A172 (cell line): Measurements from ENCODE around the gene DAPK3. TPM values are rescaled to one million over a fixed set of nuclear protein-coding genes. Genes with fewer than 3 reads are reported as not detected.
"Not testable (repeated sequence)": the region's sequence is repeated elsewhere in the genome, so short reads cannot be mapped to it uniquely, and the experiment has no call there.

Experiments used
- DNase-seq: peaks from one replicate; pipeline ENCODE4 v3.0.0-alpha.2; 2015; ENCODE audit warnings: low spot score
- total RNA-seq: library from RNA; depleted of rRNA; stranded (reverse); fragments of >200 nt; shearing (Covaris generic); gene quantifications from 2 replicates; pipeline ENCODE4 v1.2.3, GENCODE V29; 2014

The DAPK3 gene
- total RNA-seq, 1 experiment from 2014 or later: 65.9 TPM

DNA sequence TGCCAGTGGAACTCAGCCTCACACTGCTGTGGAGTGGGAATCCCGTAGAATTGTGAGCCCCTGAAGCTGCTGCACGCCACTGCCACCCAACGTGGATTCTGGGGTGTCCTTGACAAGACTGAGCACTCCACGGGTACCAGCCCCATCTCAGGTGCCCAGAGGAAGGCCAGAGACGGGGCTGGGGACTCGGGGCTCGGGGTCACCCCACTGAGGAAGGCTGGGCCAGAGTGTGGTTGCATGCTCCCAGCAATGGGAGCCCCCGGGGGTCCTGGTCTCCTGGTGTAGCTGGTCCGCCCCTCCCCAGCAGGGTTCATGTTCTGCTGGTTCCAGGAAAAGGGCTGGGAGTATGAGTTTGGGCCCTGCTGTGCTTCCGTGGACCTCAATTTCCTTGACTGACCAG, 15.2 kb downstream of the DAPK3 start:
- DNase-seq: no peak

DNA sequence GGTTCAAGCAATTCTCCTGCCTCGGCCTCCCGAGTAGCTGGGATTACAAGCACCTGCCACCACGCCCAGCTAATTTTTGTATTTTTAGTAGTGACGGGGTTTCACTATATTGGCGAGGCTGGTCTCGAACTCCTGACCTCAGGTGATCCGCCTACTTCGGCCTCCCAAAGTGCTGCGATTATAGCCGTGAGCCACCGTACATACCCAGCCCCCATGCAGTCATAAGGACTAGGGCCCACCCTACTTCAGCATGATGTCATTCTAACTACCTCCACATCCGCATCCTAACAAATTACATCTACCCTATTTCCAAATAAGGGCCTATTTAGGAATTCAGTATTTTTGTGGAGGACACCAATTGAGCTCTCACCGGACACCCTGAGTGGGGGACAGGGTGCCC, 15.6 kb downstream of the DAPK3 start:
- DNase-seq: not testable (repeated sequence)

DNA sequence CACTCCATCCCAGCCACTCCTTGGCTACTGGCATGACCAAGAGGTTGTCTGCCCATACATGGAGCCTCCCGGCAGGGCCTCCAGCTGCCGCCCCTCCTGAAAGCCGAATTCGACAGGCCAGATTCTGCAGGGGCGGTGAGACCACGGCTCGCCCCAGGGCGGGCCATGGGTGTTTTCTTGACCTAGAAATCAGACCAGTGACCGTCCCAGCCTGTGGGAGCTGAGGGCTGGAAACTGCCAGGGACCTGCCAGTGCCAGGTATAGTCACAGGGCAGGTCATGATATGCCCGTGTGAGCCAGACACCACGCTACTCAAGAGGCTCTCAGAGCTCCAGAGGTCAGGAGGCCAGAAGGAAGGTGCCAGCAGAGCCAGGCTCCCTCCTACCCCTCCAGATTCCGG, 16.8 kb downstream of the DAPK3 start:
- DNase-seq: no peak

DNA sequence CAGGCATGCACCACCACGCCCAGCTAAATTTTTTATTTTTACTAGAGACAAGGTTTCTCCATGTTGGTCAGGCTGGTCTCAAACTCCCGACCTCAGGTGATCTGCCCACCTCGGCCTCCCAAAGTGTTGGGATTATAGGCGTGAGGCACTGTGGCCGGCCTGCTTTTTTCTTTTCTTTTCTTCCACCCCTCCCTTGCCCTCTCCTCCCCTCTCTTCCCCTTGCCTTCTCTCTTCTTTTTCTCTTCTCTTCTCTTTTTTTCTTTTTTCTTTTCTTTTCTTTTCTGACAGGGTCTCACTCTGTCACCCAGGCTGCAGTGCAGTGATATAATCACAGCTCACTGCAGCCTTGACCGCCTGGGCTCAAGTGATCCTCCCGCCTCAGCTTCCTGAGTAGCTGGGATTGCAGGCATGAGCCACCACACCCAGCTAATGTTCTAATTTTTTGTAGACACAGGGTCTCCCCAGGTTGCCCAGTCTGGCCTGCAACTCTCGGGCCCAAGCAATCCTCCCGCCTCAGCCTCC, 18.1 kb downstream of the DAPK3 start:
- not testable (repeated sequence) for DNase-seq

DNA sequence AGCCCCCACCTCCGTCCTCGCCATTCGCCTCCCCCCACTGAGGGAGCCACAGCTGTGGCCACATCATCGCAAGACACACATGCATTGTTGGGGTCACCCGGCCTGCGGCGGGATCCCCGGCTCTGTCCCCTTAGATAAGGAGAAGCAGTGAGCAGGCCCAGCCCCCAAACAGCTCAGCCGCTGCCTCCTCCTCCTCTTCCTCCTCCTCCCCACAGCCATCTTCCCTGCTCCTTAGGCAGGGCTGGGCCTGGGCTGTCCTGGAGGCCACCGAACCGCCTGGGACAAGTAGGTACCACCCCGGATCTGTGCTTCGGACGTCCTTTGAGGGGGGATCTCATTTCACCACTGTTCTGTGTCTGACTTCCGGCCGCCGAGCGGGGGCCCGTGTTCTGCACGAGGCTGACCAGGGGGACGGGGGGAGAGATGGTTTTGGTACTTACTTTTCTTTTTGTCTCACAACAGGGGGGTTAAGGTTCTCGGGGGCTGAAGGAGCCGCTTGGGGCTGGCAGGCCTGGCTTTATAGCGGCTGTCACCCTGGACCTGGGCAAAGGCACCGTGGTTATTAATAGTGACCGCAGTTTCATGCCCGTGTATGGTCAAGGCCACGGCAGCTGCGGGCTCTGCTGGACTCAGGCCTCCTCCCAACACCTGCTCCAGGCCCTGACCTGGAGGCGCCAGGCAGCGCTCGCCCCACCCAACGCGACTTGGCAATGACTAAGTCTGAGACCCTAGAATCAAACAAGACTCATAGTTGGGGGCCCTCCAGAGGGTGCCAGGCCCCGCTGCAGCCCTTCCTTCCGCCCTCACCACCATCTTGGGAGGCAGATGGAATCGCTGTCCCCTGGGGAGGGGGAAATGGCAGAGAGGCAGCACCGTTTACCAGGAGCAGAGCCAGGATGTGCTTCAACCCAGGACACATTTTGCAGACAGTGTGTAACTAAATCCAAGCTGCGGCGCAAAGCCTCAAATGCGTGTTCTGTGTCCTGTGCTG, 19.7 kb downstream of the DAPK3 start:
- no peak for DNase-seq

DNA sequence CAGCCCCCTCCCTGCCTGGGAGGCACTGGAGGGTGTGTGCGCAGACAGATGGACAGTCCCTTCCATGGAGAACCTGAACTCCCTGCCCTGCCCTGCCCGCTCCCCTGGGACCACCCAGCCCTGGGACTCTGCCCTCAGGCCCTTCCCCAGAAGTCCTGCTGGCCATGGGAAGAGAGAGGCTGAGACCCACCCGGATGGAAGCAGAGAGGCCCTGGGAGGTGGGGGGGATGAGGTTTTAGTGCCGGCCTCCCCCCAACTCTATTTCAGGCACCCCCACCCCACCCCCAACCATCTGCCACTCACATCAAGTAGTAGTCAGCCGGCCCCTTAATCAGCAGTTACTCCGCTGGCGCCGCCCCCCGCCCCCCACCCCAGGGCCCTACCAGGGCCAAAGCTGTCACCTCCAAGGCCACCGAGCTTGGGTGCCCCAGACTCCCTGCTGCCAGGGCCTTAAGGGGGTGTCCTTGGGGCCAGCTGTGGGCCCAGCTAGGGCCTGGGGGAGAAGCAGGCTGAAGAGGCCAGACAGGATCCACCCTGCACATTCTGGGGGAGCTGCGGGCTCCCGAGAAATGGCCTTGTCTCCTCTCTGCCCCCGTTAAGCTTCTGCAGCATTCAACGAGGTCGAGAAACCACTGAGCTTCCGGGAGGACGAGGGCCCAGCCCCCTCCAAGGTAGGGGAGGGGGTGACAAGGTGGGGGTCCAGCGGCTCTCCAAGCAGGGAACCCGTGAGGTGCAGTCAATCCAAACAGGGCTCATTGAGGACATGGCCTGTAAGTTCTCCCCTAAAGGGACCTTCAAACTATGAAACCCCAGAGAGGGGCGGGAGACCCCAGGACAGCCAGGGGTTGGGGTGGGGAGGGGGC, 20.7 kb downstream of the DAPK3 start:
- no peak for DNase-seq

DNA sequence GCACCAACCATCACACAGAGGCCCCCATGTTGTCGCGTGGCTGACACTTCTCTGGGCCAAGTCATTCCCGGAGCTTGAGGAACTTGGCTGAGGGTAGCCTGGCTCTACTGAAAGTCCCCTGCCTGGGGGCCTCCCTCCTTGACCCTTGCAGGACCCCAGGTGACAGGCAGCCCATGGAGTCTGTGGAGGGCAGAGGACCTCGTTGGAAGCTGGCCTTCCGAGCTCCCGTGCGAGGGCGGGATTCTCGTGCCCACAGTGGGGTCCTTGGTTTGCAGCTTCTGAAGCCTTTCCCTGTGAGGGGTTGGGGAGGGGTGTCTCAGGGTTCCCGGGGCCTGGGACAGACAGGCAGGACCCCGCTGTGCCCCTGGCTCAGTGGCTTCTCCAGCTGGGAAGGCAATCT, 21.6 kb downstream of the DAPK3 start:
- no peak for DNase-seq

DNA sequence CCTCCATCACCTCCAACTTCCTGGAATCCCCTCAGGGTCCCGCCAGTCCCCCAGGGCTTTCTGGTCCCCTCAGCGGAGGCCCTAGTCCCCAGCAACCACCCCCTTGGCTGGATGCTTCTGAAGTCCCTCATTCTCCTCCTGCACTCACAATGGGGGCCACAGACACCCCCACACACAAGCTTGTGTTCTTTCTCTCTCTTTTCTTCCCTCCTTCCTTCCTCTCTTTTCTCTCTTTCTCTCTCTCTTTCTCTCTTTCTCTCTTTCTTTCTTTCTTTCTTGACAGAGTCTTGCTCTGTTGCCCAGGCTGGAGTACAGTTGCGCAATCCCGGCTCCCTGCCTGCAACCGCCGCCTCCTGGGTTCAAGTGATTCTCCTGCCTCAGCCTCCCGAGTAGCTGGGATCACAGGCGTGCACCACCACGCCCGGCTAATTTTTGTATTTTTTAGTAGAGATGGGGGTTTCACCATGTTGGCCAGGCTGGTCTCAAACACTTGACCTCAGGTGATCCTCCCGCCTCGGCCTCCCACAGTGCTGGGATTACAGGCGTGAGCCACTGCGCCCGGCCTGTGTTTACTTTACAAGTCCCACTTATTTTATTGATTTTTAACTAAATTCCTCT, 23.5 kb downstream of the DAPK3 start:
- not testable (repeated sequence) for DNase-seq

DNA sequence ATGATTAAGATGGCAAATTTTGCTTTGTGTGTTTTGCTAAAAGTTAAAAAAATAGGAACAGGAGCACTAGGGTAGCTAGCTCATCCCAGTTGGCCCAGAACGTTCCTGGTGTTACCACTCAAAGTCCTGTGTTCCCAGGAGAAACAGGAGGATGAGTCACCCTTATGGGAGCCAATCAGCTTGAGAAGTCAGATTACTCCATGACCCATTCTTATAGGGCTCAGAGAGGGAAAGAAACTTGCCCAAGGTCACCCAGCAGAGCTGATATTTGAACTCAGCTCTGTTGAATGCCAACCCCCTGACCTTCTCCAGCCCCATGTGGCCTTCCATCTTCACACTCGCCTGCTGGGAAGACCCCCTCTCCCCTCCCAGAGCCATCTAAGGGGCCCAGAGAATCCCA, 25.1 kb downstream of the DAPK3 start:
- no peak for DNase-seq

DNA sequence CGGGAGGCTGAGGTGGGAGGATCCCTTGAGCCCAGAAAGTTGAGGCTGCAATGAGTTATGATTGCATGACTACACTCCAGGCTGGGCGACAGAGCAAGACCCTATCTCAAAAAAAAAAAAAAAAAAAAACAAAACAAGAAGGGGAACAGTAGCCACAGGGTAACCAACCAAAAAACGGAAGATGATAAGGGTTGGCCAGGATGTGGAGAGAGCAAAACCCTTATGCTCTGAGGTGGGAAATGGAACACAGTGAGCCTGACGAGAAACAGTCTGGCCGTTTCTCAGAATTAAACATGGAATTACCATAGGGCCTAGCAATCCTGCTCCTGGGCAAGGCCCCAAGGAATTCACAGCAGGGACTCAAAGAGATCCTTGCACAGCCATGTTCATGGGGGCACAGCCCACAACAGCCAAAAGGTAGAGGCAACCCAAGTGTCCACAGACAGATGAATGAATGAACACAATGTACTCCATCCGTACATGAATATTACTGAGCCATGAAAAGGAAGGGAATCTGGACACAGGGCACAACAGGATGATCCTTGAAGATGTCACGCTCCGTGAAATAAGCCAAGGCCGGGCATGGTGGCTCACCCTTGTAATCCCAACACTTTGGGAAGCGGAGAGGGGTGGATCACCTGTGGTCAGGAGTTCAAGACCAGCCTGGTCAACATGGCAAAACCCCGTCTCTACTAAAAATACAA, 26.7 kb downstream of the DAPK3 start:
- DNase-seq: no peak

DNA sequence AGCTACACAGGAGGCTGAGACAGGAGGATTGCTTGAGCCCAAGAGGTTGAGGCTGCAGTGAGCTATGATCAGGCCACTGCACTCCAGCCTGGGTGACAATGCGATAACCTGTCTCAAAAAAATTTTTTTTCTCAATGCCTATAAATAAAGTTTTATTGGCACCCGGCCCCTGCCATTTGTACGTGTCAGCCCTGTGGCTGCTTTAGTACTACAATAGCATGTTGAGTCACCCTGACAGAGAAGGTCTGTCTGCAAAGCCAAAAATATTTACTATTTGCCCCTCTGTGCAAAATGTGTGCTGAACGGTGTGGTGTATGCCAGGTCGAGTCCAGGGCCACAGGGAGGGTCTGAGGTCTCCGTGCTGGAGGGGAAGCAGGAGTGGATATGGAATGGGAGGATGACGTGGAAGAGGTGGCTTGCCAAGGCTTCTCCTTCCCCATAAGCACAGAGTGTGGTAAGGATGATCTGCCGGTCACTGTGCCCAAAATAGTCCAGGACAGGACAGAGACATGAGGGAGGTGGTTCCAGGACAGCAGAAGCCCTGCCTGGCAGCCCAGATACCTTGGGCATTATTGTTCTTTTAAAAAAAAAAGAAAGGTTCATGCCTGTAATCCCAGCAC, 28.0 kb downstream of the DAPK3 start:
- no peak for DNase-seq

DNA sequence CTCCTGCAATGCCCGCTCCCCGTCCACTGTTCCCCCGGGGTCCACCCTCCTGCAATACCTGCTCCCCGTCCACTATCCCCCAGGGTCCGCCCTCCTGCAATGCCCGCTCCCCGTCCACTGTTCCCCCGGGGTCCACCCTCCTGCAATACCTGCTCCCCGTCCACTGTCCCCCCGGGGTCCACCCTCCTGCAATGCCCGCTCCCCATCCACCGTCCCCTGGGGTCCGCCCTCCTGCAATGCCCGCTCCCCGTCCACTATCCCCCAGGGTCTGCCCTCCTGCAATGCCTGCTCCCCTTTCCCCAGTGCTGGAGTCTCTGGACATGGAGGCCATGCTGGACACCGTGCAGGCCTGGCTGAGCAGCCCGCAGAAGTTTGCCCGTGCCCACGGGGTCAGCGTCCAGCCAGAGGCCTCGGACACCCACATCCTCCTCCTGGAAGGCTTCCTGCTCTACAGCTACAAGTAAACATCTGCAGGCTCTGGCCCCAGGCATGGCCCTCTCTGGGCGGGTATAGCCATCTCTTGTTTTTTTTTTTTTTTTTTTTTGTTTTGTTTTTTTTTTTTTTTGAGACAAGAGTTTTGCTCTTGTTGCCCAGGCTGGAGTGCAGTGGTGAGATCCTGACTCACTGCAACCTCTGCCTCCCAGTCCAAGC, 32.5 kb downstream of the DAPK3 start:
- DNase-seq: not testable (repeated sequence)

DNA sequence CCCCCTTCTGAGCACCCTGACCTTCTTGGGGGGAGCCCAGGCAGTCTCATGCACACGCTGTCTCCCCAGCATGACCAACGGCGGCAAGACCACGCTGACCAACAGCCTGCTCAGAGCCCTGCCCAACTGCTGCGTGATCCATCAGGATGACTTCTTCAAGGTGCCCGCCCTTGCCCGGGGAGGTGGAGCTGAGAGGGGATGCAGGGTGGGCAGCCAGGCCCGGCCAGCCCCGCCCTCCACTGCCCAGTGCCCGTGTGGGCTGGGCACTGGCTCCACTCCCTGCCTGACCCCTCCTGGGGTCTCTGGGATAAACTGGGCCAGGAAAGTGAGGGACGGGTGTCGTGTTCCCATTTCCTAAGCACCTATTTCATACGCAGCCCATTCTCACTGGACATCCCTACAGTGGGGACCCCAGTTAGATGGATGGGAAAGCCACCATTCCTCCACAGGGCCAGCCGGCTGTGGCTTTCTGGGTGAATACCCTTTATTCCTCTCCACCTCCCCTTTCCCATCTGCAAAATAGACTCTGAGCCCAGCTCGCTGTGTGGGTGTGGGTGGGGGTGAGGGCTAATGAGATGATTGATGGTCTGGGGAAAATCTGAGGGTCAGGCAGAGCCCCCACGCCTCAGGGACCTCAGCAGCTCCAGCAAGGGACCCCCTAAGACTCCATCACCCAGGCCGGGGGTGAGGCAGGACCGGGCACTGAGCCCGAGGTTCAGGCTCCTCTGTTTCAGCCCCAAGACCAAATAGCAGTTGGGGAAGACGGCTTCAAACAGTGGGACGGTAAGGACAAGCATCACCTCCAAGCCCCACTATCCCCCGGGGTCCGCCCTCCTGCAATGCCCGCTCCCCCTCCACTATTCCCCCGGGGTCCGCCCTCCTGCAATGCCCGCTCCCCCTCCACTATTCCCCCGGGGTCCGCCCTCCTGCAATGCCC, 34.1 kb downstream of the DAPK3 start:
- no peak for DNase-seq

DNA sequence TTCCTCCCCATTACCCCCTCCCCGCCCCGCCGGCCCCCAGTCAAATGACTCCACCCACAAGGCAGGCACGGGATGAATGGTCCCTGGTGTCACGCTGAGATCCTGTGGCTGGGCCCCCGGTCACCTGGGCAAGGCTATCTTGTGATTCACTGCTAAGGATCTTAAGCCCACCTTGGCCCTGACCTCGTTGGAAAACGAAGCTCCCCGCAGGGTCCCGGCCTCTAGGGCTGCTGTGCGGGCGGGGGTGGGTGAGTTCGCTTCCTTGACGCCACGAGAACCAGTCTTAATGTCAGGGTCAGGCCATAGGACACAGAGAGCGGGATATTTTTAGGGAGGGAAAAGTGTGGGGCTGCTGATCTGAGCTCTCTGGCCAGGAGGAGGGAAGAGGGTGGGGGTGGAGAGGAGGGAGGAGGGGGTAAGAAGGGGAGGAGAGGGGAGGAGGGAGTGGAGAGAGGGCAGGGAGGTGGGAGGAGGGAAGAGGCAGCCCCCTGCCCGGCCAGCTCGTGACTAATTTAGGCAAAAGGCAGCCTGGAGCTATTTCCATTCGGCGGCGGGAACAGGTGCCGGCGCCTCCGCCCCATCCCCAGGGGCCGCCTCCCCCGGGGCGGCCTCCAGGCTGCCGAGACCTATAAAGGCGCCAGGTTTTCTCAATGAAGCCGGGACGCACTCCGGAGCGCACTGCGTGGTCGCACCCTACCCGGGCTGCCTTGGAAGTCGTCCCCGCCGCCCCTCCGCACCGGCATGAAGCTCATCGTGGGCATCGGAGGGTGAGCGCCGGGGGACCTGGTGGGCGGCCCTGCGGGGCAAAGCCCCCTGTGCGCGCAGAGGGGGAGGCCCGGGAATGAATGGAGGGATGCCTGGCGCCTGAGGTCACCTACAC, 37.7 kb downstream of the DAPK3 start, which contains the start of gene NMRK2:
NMRK2 (plus strand) TSS at position 139 of the 880 bp plus-strand sequence; CDS start at position 742, 603 bp downstream.
- no peak for DNase-seq

DNA sequence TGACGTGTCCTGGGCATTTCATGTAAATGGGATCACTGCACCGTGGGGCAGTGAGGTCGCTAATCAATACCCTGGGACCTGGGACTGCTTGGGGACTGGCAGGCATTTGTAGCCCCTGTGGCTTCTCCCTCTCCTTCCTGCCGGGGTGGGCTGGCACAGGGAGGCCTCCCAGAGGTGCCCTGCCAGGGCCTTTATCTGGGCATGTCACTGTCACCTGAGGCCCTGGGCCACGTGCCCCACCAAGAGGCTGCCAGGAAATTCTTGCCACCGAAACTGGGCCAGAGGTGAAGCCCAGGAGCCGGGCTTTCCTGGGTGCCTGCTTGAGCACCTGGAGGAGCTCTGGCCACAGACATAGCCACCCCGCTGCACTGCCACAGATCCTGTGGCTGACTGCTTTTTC, 39.9 kb downstream of the DAPK3 start:
- no peak for DNase-seq

DNA sequence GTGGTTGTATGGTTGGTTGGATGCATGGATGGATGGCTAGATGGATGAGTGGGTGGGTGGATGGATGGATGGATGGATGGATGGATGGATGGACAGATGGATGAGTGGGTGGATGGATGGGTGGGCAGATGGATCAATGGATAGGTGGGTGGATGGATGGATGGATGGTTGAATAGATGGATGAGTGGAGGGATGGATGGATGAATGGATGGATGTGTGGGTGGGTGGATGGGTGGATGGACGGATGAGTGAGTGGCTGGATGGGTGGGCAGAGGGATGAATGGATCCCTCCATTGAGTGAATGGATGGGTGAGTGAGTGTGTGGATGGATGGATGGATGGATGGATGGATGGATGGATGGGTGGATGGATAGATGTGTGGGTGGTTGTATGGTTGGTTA, 47.0 kb downstream of the DAPK3 start:
- no peak for DNase-seq

DNA sequence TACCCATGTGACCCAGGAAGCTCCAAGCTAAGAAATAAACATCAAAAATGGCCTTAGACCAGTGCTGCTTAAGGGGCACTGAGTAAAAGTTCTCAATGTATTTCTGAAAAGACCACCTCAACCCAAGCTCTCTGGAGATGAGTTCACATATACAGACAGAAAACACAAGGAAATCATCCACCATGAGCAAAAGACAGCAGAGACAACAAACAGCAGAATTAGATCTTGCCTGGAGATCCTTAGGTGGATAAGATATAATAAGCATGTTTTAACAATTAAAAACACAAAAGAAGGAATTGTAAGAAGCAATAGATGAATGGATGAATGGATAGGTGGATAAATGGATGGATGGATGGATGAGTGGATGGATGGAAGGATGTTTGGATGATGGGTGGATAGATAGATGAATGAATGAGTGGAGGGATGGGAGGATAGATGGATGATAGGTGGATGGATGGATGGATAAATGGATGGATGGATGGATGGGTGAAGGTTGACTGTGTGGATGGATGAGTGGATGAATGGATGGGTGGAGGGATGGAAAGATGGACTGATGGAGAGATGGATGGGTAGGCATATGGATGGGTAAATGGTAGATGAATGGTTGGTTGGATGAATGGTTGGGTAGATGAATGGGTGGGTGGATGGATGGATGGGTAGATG, 47.7 kb downstream of the DAPK3 start:
- DNase-seq: no peak
